ENCODE results near the gene SIGLEC12.
"Not testable (repeated sequence)": the region's sequence is repeated elsewhere in the genome, so short reads cannot be mapped to it uniquely, and the experiment has no call there.

The SIGLEC12 gene

GRCh38 chr19:51479531-51480331 is 21.9 kb downstream of the SIGLEC12 start:
- no peak for DNase-seq

DNA sequence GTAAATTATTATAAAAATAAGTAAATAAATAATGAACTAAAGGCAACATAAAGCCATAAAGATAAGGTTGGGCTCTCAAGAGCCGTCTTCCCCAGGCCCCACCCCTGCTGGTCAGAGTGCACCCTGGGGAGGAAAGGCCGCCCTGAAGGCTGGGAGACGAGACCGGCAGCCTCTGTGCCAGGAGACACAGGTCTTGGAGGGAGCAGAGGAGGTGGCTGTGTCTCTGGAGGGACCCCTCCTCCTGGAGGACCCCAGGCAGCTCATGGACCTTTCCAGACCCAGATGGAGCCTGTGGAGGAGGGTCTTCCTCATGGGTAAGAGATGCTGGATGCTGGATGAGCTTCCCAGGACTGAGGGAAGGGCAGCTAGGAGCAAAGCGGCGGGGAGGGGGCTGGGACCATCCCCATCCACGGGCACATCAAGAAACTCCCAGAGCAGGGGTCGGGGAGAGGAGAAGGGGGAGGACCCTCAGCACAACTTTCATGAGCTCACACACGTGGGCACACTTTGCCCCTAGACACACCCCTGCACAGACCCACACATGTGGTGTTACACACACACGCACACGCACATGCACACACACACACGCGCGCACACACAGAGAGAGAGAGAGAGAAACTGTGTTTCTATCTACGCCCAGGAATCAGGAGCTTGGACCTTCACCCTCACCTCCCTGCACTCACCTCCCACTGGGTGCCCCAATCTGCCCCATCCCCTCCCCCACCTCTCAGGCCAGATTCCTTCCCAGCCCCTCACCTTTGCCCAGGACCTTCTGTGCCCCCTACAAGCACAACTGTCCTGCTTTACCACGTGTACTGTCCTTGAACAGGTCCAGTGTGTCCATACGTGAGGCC is 23.0 kb downstream of the SIGLEC12 start, which contains the start of gene CEACAM18:
CEACAM18 (plus strand) TSS at position 159 of the 854 bp plus-strand sequence.
- DNase-seq = no peak

DNA sequence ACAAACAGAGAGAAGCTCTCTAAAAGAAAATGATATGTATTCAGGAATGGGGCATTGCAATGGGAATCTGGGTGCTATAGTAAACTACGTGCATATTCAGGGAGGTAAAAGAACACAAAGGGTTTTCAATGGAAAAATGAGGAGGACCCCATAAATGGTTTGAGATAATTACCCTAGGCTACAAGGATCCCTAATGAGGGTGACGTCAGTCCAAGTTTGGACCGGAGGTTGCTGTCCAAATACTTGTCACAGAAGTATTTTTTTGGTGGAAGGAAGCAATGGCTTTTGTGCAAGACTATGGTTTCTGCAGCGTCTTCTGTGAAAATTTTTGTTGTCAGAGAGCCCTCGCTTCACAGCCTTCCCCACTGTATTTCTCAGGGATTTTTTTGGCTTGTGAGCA is 24.3 kb downstream of the SIGLEC12 start:
- no peak for DNase-seq

DNA sequence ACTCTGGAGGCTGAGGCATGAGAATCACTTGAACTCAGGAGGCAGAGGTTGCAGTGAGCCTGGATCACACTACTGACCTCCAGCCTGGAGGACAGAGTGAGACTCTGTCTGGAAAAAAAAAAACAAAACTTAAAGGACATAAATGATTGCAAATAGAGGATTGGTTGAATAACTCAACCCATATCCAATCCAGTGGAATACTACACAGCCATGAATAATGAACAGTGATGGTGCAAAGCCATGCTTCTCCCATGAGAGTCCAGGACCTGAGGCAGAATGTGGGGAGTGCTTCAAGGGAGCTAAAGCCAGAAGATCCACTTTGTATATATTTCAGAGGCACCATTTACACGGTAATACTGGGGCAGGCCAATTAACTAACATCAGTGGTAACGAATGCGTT is 25.4 kb downstream of the SIGLEC12 start:
- no peak for DNase-seq

DNA sequence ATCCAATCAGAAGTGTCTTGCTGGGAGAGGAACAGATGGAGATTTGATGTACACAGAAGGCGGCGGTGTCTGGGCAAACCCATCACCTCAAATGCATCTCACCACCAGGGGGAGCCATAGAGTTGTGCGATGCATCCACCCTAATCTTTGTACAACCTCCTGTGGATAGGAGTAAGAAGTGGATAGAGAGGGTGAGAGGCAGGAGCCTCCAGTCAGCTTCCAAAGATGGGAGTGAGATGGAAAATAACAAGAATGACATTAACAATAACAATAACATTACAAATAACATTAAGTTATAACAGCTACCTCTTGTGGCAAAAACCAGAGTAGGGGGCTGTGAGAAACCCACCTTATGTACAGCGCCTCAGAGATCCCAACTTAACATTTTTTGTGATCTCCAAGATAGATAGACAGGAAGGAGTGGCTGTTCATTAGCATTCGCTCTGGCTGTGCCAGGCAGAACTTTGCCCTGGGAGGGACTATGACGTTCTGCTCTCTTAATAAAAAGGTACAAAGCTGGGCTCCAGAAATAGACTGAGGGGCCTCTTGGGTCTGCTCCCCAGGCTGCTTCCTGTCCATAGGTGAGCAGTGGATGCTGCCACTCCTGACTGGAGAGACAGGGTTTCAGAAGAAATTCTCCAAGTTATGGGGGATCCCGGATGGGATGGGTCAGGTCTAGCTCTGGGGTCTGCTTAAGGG is 28.4 kb downstream of the SIGLEC12 start:
- peak; percentile 87 to 96 (median 93) for DNase-seq

- DNase-seq = no peak
Measured at GRCh38 chr19:51472607-51473006, 29.0 kb downstream of the SIGLEC12 start.

DNA sequence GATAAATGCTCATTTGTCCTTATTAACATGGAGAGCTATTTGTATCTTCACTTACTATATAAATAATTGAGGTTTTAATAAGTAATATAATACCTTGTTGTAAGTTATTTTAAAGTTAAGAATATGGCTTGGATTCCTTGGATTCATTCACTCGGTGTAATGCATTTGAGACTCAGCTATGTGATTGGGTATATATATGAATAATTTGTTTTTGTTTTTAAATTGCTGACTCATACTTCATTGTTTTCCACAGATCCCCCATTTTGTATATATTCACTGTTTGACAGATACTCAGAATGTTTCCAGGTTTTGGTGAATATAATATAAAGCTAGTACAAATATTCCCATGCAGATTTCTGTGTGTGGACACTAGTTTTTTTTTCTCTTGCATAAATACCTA is 30.1 kb downstream of the SIGLEC12 start:
- no peak for DNase-seq

DNA sequence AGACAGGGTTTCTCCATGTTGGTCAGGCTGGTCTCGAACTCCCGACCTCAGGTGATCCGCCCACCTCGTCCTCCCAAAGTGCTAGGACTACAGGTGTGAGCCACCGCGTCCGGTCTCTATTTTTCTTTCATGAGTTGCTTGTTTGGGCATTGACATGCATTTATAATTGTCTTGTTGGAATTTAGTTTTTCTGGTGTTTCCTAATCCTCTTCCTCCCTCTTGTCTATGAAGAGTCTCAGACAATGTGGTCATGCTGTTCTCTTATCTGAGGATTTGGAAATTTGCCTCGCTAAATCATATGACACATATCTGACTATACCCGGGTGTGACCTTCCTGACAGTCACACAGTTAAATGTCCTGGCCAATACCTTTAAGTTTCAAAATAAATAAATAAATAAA is 30.6 kb downstream of the SIGLEC12 start:
- peak in 2 of 4 experiments; percentile 49 to 61 for DNase-seq

- DNase-seq = no peak
Measured at GRCh38 chr19:51469629-51470028, 32.0 kb downstream of the SIGLEC12 start.

DNA sequence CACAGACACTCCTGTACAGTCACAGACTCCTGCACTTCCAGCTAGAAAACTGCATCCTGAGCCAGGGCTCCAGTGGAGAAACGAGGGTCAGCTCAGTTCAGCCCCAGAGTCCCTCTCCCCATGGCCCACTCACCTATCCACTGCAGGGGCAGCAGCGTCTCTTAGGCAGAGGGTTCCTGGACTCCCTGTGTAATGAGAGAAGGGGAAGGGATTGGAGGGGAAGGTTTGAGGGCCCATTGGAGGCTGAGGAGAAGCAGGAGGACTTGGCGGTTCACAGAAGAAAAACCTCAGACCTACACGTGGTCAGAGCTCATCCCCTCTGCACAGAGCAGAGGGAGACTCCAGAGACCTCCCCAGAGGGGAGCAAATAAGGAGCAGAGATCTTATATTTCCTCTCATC is 32.4 kb downstream of the SIGLEC12 start:
- no peak for DNase-seq

DNA sequence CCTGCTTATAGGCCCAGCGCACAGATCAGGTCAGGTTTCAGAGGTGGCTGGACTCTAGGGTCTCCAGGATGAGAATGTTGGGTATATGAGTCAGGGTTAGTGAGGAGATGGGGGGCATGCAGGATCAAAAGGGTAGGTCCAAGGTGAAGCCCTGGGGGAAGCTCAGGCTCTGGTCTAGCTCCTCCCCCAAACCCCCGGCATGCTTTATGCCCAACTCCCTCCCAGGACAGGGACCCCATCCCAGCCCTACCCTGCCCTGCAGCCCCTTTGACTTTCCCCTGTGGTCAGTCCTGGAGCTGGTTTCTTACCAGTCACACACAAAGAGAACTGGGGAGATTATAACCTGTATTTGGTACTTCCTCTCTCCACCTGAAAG is 33.1 kb downstream of the SIGLEC12 start:
- no peak for DNase-seq

- DNase-seq = peak in 1 of 4 experiments; percentile 33
Measured at GRCh38 chr19:51467864-51468544, 33.6 kb downstream of the SIGLEC12 start.

DNA sequence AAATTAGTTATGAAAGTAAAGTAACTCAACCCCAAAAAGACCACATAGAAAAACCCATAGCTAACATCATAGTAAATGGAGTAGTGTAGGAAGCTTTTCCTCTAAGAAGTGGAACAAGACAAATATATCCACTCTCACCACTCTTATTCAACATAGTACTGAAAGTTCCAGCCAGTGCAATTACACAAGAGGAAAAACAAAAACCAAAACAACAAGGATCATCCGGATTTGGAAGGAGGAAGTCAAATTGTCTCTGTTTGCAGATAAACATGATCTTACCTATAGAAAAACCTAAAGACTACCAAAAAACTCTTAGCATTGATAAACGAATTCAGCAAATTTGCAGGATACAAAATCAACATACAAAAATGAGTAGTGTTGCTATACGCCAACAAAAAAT is 34.9 kb downstream of the SIGLEC12 start:
- DNase-seq = peak in 2 of 4 experiments; percentile 23 to 47

GRCh38 chr19:51463976-51464581 is 37.5 kb downstream of the SIGLEC12 start:
- DNase-seq = not testable (repeated sequence)

- DNase-seq = no peak
Measured at GRCh38 chr19:51462681-51463080, 38.9 kb downstream of the SIGLEC12 start.

GRCh38 chr19:51462276-51462675 is 39.3 kb downstream of the SIGLEC12 start:
- peak in 1 of 4 experiments; percentile 27 for DNase-seq

GRCh38 chr19:51461723-51462161 is 39.9 kb downstream of the SIGLEC12 start:
- DNase-seq = peak; percentile 61 to 73 (median 69)

GRCh38 chr19:51460164-51460992 is 41.2 kb downstream of the SIGLEC12 start:
- DNase-seq = peak; percentile 32 to 69 (median 66)

GRCh38 chr19:51458899-51459505 is 42.6 kb downstream of the SIGLEC12 start:
- no peak for DNase-seq

GRCh38 chr19:51458051-51458645 is 43.5 kb downstream of the SIGLEC12 start, which contains the start of gene SIGLEC8:
Gene SIGLEC8, minus strand, starts transcription at chr19:51458454. Its CDS starts 67 bp downstream, at chr19:51458387.
- DNase-seq = no peak
